HepG2 (cell line): ENCODE data around the gene DAB2IP. TPM values are rescaled to one million over a fixed set of nuclear protein-coding genes. Genes with fewer than 3 reads are reported as not detected.

ENCODE experiments used
- CTCF ChIP-seq: sonication (generic); formaldehyde crosslinking; IDR thresholded peaks from 2 replicates; pipeline ENCODE4 v1.5.0; 2020; ENCODE audit warnings: mild to moderate bottlenecking, missing genetic modification reagents, moderate library complexity
- HINFP ChIP-seq: sonication (generic); formaldehyde crosslinking; IDR thresholded peaks from 2 replicates; pipeline ENCODE4 v1.4.0; 2020; ENCODE audit warnings: low read depth, mild to moderate bottlenecking, missing genetic modification reagents
- HOXD1 ChIP-seq: sonication (generic); formaldehyde crosslinking; IDR thresholded peaks from 2 replicates; pipeline ENCODE4 v1.5.0; 2020; ENCODE audit warnings: missing genetic modification reagents
- MTF1 ChIP-seq: sonication (generic); formaldehyde crosslinking; IDR thresholded peaks from 2 replicates; pipeline ENCODE4 v1.5.0; 2020; ENCODE audit warnings: missing genetic modification reagents
- SALL1 ChIP-seq: sonication (generic); formaldehyde crosslinking; IDR thresholded peaks from 2 replicates; pipeline ENCODE4 v1.8.0; 2022; ENCODE audit warnings: mild to moderate bottlenecking, missing genetic modification reagents
- SMC3 ChIP-seq: IDR thresholded peaks from 2 replicates; pipeline ENCODE4 v1.6.1; 2011; ENCODE audit warnings: low read length, improper control_type of control experiment
- SP140L ChIP-seq: sonication (generic); formaldehyde crosslinking; IDR thresholded peaks from 2 replicates; pipeline ENCODE4 v1.4.0; 2020; ENCODE audit warnings: missing genetic modification reagents, borderline replicate concordance
- STAG1 ChIP-seq: sonication (generic); formaldehyde crosslinking; IDR thresholded peaks from 2 replicates; pipeline ENCODE4 v1.4.0; 2020; ENCODE audit warnings: missing genetic modification reagents
- ZNF224 ChIP-seq: sonication (generic); formaldehyde crosslinking; IDR thresholded peaks from 2 replicates; pipeline ENCODE4 v1.5.0; 2020; ENCODE audit warnings: mild to moderate bottlenecking, missing genetic modification reagents
- ZNF570 ChIP-seq: sonication (generic); formaldehyde crosslinking; IDR thresholded peaks from 2 replicates; pipeline ENCODE4 v1.4.0; 2020; ENCODE audit warnings: mild to moderate bottlenecking, missing genetic modification reagents, borderline replicate concordance
- polyA plus RNA-seq, 8 experiments: library from polyadenylated mRNA; depleted of rRNA in 3 of 8; stranded (reverse) in 7 of 8; unstranded in 1 of 8; fragments of >200 nt; fragmentation: Illumina TruSeq in 4 of 8; extraction: Trizol in 4 of 8; gene quantifications; 2 replicates each; pipeline versions ENCODE4 v1.2.1 to v1.2.3, GENCODE V29; 2011 to 2016; ENCODE audit warnings: low read depth in 4 of 8, missing spikeins in 1 of 8, mixed read lengths in 1 of 8; ENCODE audit not compliant: insufficient read depth in 1 of 8
- total RNA-seq, 5 experiments: library from RNA; depleted of rRNA; stranded (reverse); fragments of >200 nt; fragmentation: Illumina TruSeq; extraction: Trizol; gene quantifications; 2 replicates each; pipeline ENCODE4 v1.2.3, GENCODE V29; 2016; ENCODE audit warnings: low read depth in 1 of 5

The DAB2IP gene
- total and polyA plus RNA-seq, 2 of the 13 experiments (the other 11 are each of a cell fraction or from before 2014, with no cell fraction given), result 25.3 to 37.9 TPM

GRCh38 chr9:121684381-121685145, 33.1 kb downstream of the DAB2IP start (continued):
- no peak for TF ChIP-seq SP140L
- TF ChIP-seq HOXD1 (CRISPR knock-in tag), result no peak
- no peak for TF ChIP-seq HINFP (CRISPR knock-in tag)
- peak; percentile 9; the same call in 1 of the 2 replicates for TF ChIP-seq SMC3
- no peak for TF ChIP-seq ZNF570 (CRISPR knock-in tag)
- 0 out of 2 replicates have a peak, but pooled peaks have one; percentile 24 for TF ChIP-seq SALL1 (CRISPR knock-in tag)
- TF ChIP-seq MTF1, result no peak
- no peak for TF ChIP-seq ZNF224
- TF ChIP-seq STAG1 (CRISPR knock-in tag), result peak; percentile 69
- TF ChIP-seq CTCF (CRISPR knock-in tag), result peak; percentile 85
- TF ChIP-seq, all 625 proteins: peak for 11
